K562 (cell line): ENCODE data around the gene PLD5.
"Not testable (repeated sequence)": the region's sequence is repeated elsewhere in the genome, so short reads cannot be mapped to it uniquely, and the experiment has no call there.

ENCODE experiments used
- GABPA ChIP-seq: fragments of 200-800 bp; sonication (Bioruptor generic); conservative IDR thresholded peaks from 2 replicates; pipeline ENCODE4 v1.6.1; 2016; ENCODE audit warnings: low read depth, missing genetic modification characterization, missing compliant biosample characterization
- KLF6 ChIP-seq: fragments of 250-450 bp; sonication (Bioruptor Pico); IDR thresholded peaks from 2 replicates; pipeline ENCODE4 v1.4.0; 2020; ENCODE audit warnings: mild to moderate bottlenecking, moderate library complexity, borderline replicate concordance
- POLR2AphosphoS5 ChIP-seq: IDR thresholded peaks from 2 replicates; pipeline ENCODE4 v1.6.1; 2011; ENCODE audit warnings: mild to moderate bottlenecking, low read depth, low read length, moderate library complexity; ENCODE audit not compliant: control insufficient read depth, insufficient read depth
- RAD51 ChIP-seq: fragments of 450-650 bp; IDR thresholded peaks from 2 replicates; pipeline ENCODE4 v1.7.1; 2016; ENCODE audit warnings: low read depth, mild to moderate bottlenecking, borderline replicate concordance
- REST ChIP-seq, 2 experiments: fragments of 450-650 bp; formaldehyde crosslinking in 1 of 2; IDR thresholded peaks; 2 replicates each; pipeline versions ENCODE4 v1.4.0 to v1.6.1; 2014 to 2020; ENCODE audit warnings: mild to moderate bottlenecking in 2 of 2, borderline replicate concordance in 1 of 2, low read depth in 1 of 2
- TF ChIP-seq, protein P1 (sequence below), 3 experiments: IDR thresholded peaks in 2 of 3; conservative IDR thresholded peaks in 1 of 3; 2 replicates each; pipeline ENCODE4 v1.5.1; 2011 to 2012; ENCODE audit warnings: low read length in 3 of 3, mild to moderate bottlenecking in 3 of 3, control low read depth in 2 of 3, improper control_type of control experiment in 1 of 3, inconsistent platforms in 1 of 3, low read depth in 1 of 3, mixed read lengths in 1 of 3, moderate library complexity in 1 of 3; ENCODE audit not compliant: insufficient read depth in 2 of 3

DNA sequence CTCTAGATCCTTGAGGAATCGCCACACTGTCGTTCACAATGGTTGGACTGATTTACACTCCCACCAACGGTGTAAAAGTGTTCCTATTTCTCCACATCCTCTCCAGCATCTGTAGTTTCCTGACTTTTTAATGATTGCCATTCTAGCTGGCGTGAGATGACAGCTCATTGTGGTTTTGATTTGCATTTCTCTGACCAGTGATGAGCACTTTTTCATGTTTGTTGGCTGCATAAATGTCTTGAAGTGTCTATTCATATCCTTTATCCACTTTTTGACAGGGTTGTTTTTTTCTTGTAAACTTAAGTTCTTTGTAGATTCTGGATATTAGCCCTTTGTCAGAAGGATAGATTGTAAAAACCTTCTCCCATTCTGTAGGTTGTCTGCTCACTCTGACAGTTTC, 465.9 kb downstream of the PLD5 start:
- TF ChIP-seq, protein P1, sequence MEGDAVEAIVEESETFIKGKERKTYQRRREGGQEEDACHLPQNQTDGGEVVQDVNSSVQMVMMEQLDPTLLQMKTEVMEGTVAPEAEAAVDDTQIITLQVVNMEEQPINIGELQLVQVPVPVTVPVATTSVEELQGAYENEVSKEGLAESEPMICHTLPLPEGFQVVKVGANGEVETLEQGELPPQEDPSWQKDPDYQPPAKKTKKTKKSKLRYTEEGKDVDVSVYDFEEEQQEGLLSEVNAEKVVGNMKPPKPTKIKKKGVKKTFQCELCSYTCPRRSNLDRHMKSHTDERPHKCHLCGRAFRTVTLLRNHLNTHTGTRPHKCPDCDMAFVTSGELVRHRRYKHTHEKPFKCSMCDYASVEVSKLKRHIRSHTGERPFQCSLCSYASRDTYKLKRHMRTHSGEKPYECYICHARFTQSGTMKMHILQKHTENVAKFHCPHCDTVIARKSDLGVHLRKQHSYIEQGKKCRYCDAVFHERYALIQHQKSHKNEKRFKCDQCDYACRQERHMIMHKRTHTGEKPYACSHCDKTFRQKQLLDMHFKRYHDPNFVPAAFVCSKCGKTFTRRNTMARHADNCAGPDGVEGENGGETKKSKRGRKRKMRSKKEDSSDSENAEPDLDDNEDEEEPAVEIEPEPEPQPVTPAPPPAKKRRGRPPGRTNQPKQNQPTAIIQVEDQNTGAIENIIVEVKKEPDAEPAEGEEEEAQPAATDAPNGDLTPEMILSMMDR (IDR thresholded peaks at IDR 0.05 in 2 of 3, conservative IDR thresholded peaks at IDR 0.05 in 1 of 3; ENCODE audit: insufficient read depth in 2 of 3, low read depth in 1 of 3, low read length in 3 of 3) = not testable (repeated sequence)
- not testable (repeated sequence) for TF ChIP-seq KLF6 (CRISPR knock-in tag); REST (IDR thresholded peaks at IDR 0.05; ENCODE audit: borderline replicate concordance); REST (CRISPR knock-in tag; IDR thresholded peaks at IDR 0.05; ENCODE audit: low read depth); GABPA (tag); RAD51; POLR2AphosphoS5
